Measurements from ENCODE around the gene CSK. TPM values are rescaled to one million over a fixed set of nuclear protein-coding genes. Genes with fewer than 3 reads are reported as not detected.

CSK gene
- total and polyA plus RNA-seq, 2 experiments from 2014 or later, result 13.6 to 27.5 TPM

DNA sequence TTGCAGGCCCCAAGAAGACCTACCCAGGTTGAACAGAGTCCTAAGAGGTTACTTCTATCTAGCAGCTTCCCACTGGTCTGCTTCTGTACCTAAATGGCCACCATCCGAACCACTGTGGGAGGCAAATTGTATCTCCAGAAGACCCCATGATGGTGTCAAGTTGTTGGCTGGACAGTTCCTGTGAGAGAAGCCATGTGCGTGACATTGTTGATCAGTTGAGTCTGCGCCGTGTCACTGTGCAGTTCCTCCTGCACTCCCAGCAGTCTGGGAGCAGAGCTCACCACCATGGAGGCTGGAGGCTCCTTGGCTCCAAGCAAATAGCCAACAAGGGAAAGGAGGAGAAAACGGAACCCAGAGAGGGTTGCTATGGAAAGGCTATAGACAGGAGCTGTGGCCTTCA lies 49.0 kb upstream of the CSK start (continued):
- TF ChIP-seq, protein P1, sequence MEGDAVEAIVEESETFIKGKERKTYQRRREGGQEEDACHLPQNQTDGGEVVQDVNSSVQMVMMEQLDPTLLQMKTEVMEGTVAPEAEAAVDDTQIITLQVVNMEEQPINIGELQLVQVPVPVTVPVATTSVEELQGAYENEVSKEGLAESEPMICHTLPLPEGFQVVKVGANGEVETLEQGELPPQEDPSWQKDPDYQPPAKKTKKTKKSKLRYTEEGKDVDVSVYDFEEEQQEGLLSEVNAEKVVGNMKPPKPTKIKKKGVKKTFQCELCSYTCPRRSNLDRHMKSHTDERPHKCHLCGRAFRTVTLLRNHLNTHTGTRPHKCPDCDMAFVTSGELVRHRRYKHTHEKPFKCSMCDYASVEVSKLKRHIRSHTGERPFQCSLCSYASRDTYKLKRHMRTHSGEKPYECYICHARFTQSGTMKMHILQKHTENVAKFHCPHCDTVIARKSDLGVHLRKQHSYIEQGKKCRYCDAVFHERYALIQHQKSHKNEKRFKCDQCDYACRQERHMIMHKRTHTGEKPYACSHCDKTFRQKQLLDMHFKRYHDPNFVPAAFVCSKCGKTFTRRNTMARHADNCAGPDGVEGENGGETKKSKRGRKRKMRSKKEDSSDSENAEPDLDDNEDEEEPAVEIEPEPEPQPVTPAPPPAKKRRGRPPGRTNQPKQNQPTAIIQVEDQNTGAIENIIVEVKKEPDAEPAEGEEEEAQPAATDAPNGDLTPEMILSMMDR (conservative IDR thresholded peaks at IDR 0.05; ENCODE audit: low read depth in 2 of 2), result no peak
- TF ChIP-seq STAT1 (IDR thresholded peaks at IDR 0.05; ENCODE audit: unreplicated experiment) (no peak), NANOG (IDR thresholded peaks at IDR 0.05; ENCODE audit: borderline replicate concordance) (no peak), ZNF114 (CRISPR knock-in tag; IDR thresholded peaks at IDR 0.05) (no peak), POLR2AphosphoS5 (IDR thresholded peaks at IDR 0.05; ENCODE audit: low read depth) (no peak), JUNB (IDR thresholded peaks at IDR 0.05; ENCODE audit: unreplicated experiment) (no peak), EZH2 (IDR thresholded peaks at IDR 0.05; ENCODE audit: low read depth, unreplicated experiment) (no peak), ZNF331 (CRISPR knock-in tag; IDR thresholded peaks at IDR 0.05; ENCODE audit: low read depth) (no peak), CREB1 (CRISPR knock-in tag; IDR thresholded peaks at IDR 0.05; ENCODE audit: low read depth) (no peak)

GRCh38 chr15:74733269-74733668 lies 48.6 kb upstream of the CSK start:
- Mint-ChIP-seq H3K27ac (no peak overlapping the region), H3K4me1 (no peaks in the 10 kb centered on the region; the same call in 2 of the 3 replicates), H3K27me3 (ENCODE audit: insufficient read depth, low read depth, poor library complexity) (peaks cover 19% of the 10 kb centered on the region), H3K4me3 (no peak overlapping the region), H3K9me3 (peaks cover 3% of the 10 kb centered on the region; the same call in 2 of the 3 replicates), H3K36me3 (ENCODE audit: low read depth) (no peaks in the 10 kb centered on the region)
- Histone ChIP-seq H3K27me3 (ENCODE audit: insufficient read depth) (no peaks in the 10 kb centered on the region), H3K9me2 (ENCODE audit: insufficient read depth) (no peaks in the 10 kb centered on the region; the same call in 1 of the 2 replicates), H4K20me1 (replicated peaks; ENCODE audit: insufficient read depth) (no peaks in the 10 kb centered on the region), H3K4me3 (no peak overlapping the region), H3K4me1 (ENCODE audit: insufficient read depth) (no peaks in the 10 kb centered on the region), H2AFZ (no peak overlapping the region), H3F3A (replicated peaks; ENCODE audit: low read depth) (no peaks in the 10 kb centered on the region), H3K4me2 (no peak overlapping the region), H3K79me2 (replicated peaks; ENCODE audit: insufficient read depth) (no peaks in the 10 kb centered on the region), H3K36me3 (ENCODE audit: insufficient read depth) (no peaks in the 10 kb centered on the region), H3K27ac (ENCODE audit: low read depth) (no peak overlapping the region)
- ATAC-seq (no peak), DNase-seq (ENCODE audit: low spot score) (no peak)
- TF ChIP-seq EZH2 (IDR thresholded peaks at IDR 0.05; ENCODE audit: low read depth, unreplicated experiment), result no peak
- no peak for TF ChIP-seq NANOG (IDR thresholded peaks at IDR 0.05; ENCODE audit: borderline replicate concordance)
- TF ChIP-seq ZNF331 (CRISPR knock-in tag; IDR thresholded peaks at IDR 0.05; ENCODE audit: low read depth), result no peak
- no peak for TF ChIP-seq POLR2AphosphoS5 (IDR thresholded peaks at IDR 0.05; ENCODE audit: low read depth)
- TF ChIP-seq REST (IDR thresholded peaks at IDR 0.05; ENCODE audit: unreplicated experiment), result no peak
- no peak for TF ChIP-seq ETS1 (IDR thresholded peaks at IDR 0.05)
- no peak for TF ChIP-seq JUNB (IDR thresholded peaks at IDR 0.05; ENCODE audit: unreplicated experiment)
- no peak for TF ChIP-seq STAT1 (IDR thresholded peaks at IDR 0.05; ENCODE audit: unreplicated experiment)
- TF ChIP-seq, protein P1 (conservative IDR thresholded peaks at IDR 0.05; ENCODE audit: low read depth in 2 of 2), result no peak
- no peak for TF ChIP-seq ZNF114 (CRISPR knock-in tag; IDR thresholded peaks at IDR 0.05)
- TF ChIP-seq EZH2phosphoT487 (IDR thresholded peaks at IDR 0.05; ENCODE audit: unreplicated experiment), result no peak
- no peak for TF ChIP-seq CREB1 (CRISPR knock-in tag; IDR thresholded peaks at IDR 0.05; ENCODE audit: low read depth)

Data from GM23338 (cell line).